ENCODE results near the gene DIPK1C.

GRCh38 chr18:74414953-74415515 lies 42.1 kb downstream of the DIPK1C start:
- TF ChIP-seq CTCF (IDR thresholded peaks at IDR 0.05) = no peak
- no peak for TF ChIP-seq EZH2 (IDR thresholded peaks at IDR 0.05)

Measured in neural progenitor cell (in vitro differentiated cells).